Activated CD8-positive, alpha-beta memory T cell treated with anti-CD3 and anti-CD28 coated beads for 24 hours (primary cell): Measurements from ENCODE around the gene EEF1A2.
"Not testable (repeated sequence)": the region's sequence is repeated elsewhere in the genome, so short reads cannot be mapped to it uniquely, and the experiment has no call there.

ENCODE experiments used
- DNase-seq: peaks from one replicate; pipeline ENCODE4 v3.0.0-alpha.2; 2020

EEF1A2 gene

DNA sequence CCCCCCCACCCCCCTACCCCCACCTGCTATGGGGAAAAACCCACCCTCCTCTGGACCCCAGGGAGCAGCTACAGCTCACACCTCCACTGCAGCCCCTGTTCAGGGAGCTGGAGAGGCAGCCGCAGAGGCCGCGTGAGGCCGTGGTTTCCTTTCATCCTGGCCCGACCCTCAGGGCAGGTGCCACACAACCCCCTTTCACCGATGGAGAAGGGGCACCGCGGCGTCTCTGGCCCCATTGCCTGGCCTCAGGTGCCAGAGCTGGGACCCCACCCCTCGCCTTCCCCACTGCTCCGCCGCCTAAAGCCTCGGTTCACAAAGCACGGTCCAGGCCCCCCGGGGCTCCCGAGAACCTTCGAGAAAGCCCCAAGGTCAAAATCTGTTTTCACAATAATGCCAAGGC, 14.6 kb downstream of the EEF1A2 start:
- DNase-seq, result no peak

GRCh38 chr20:63483834-63484233, 15.0 kb downstream of the EEF1A2 start:
- no peak for DNase-seq

DNA sequence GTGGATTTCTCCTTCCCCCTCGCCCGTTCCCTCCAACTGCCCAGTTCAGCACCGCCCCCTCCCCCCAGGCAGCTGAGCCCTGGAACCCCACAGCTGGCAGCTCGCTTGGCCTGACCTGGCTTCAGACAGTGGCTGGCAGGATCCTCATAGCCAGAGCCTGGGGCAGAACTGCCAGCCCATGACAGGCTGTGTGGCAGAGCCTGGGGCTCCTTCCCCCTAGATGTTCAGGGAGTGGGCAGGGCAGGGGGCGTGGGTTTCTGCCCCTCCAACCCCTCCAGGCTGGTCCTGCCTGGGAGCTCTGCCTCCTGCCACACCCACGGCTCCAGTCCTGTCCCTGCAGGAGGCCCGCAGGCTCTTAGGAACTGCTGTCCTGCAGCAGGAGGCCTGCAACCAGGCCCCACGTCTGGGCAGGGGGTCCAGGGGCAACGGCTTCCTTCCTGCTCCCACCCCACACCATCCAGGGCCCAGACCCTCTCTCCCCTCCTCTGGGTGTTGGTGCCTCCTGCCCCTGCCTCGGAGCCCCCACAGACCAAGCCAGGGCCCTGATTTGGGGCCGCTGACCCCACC, 16.8 kb downstream of the EEF1A2 start:
- no peak for DNase-seq

- DNase-seq, result no peak
These were observed 17.4 kb downstream of the EEF1A2 start for GRCh38 chr20:63481503-63481902.

DNA sequence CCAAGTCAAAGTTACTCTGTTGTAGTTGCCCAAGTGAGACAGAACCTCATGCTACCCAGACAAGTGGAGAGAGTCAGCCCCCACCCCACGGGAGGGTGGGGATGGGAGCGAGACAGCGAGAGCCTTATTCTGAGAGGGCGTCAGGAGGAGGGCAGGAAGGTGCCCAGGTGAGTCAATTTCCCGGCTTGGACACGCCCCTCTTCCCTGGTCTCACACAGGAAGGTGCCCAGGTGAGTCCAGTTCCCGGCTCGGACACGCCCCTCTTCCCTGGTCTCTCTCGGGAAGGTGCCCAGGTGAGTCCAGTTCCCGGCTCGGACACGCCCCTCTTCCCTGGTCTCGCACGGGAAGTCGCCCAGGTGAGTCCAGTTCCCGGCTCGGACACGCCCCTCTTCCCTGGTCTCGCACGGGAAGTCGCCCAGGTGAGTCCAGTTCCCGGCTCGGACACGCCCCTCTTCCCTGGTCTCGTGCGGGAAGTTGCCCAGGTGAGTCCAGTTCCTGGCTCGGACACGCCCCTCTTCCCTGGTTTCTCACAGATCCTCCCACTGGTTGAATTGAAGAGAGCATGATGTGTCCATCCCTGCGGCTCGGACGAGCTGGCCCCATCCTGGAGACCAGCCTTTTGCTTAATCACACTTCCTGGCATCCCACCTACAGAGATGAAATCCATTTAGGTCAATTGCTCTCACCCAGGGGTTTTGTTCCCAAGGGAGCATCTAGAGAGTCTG, 19.0 kb downstream of the EEF1A2 start:
- not testable (repeated sequence) for DNase-seq

DNA sequence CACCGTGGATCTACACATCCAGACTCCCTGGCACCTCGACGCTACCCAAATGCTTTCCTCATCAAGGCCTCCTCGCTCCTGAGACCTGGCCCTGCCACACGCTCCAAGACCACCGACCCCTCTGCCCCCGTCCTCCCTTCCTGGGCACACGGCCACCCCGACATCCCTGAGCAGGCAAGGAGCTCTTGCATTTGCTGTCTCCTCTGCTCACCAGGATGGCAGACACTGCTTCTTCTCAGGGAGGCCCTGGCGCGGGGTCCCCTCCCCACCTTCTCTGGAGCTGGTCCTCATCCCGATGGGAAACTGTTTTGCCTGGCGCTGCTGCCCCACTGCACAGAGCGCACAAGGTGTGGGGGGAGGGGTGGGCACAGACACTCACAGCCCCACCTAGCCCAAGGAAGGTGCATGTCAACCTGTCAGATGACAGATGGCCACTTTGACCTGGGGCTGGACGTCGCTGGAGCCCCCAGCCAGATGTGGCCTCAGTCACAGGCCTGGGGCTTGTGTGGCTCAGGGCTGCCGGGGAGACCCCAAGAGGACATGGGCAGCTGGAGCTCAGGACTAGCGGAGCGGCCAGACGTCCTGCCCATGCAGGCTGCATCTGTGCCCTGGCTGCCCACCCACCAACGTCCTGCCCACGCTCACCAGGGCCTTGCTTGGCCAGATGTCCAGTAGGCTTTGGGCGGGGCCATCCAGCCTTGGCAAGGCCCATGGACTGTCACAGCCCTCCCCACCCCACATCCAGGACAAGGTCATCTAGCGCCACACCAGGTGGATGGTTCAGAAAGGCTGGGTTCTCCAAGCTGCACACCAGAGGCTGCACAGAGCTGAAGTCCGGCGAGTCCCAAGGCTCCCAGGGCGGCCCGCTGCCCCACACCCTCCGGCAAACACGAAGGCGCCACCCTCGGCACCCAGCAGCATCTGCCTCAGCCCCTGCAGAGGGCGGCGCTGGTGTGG, 20.3 kb downstream of the EEF1A2 start:
- DNase-seq, result no peak

- DNase-seq, result no peak
These were observed 20.9 kb downstream of the EEF1A2 start for GRCh38 chr20:63477944-63478343.

DNA sequence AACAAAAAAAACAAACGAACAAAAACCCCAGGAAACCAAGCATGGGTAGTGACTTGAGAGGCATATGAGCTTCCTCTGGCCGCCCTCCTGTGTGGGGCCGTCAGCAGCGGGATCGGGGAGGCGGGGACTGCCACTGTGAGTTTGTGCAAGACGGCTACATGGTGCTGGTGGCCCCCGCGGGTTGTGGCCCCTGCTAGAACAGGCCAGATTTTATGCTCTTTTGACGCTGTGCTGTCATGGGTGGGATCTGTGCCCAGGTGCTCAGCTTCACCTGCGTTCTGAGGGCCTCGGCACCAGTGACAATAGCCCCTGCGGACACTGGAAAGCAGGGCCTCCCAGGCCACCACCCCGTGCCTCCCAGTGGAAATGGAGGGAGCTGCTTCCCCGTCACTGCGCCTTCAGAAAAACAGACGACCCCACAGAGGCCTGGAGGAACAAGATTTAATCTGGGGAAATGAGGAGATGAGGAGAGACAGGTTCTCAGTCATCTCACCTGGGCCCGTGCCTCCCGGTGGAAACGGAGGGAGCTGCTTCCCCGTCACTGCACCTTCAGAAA, 21.7 kb downstream of the EEF1A2 start:
- DNase-seq, result no peak

DNA sequence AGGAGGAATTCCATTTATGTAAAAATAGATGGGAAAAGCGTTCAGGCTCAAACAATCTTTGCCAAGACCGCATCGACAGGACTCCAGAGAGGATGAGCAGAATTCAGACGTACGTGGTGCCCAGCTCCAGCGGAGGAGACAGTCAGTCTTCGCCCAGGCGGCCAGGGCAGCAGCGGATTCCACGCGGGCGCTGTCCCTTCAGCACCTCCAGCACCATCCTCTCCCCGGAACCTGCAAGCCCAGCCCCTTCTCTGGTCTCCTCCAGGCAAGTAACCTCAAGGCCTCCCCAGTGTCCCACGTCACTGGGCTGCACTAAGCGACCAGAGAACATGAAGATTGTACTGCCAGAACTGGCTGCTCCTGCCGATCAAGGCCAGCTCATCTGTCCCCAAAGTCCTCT, 23.7 kb downstream of the EEF1A2 start:
- DNase-seq, result no peak

- no peak for DNase-seq
These were observed 25.1 kb downstream of the EEF1A2 start for GRCh38 chr20:63473555-63474449.

DNA sequence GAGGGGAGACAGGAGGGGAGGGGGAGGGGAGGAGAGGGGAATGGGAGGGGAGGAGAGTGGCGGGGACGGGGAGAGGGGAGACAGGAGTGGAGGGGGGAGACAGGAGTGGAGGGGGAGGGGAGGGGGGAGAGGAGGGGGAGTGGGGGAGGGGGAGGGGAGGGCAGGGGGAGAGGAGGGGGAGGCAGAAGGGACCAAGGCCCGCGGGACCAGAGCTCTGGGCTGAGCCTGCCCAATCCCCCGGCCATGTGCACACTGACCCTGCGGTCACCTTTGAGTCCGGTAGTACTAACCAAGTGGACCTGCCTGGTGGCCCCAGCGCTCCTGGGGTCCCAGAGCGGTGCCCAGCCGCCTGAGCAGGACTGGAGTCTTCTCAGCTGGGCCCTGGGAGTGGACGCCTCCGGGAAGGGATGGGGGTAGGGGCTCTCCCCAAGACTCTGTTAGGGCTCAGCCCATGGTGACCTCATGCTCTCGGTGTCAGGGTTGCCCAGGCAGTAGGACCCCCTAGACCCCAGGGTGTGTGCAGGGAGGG, 26.0 kb downstream of the EEF1A2 start:
- DNase-seq, result no peak

DNA sequence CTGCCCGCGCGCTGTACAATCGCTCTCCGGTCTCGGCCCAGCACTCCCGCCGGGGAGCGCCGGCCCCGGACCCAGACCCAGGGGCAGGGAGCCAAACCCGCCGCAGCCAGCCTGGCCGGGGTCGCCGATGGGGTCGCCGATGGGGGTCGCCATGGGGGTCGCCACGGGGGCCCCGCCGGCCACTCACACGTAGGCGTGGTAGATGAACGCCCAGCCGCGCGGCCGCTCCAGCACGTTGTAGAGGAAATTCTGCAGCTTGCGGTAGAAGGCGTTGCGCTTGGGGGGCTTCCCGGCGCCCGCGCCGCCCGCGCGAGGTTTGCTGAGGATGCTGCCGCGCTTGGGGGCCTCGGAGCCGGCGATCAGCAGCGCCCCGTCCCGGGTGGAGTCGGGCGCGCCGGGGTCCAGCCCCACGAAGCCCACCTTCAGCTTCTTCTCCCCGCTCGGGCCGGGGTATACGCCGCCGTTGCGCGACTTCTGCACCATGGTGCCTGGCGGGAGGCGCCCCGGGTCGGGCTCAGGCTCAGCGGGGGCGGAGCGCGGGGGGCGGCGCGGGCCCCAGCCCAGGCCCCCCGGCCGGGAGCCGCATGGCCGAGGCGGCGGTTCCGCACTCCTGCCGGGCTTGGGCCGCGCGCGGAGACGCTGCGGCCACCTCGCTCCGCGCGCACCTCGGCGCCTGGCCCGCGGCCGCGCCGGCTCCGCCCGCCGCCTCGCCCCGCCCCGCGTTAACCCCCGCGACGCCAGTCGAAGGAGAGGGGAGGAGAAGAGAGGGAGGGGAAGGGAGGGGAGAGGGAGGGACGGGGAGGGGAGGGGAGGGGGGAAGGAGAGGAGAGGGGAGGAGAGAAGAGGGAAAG, 26.7 kb downstream of the EEF1A2 start, which contains the start of gene KCNQ2:
KCNQ2 (minus strand) TSS at position 675 of the 851 bp plus-strand sequence; CDS start at position 483, 192 bp downstream.
- no peak for DNase-seq

GRCh38 chr20:63471717-63471980, 27.2 kb downstream of the EEF1A2 start:
- no peak for DNase-seq

GRCh38 chr20:63471002-63471716, 27.7 kb downstream of the EEF1A2 start:
- DNase-seq, result no peak

DNA sequence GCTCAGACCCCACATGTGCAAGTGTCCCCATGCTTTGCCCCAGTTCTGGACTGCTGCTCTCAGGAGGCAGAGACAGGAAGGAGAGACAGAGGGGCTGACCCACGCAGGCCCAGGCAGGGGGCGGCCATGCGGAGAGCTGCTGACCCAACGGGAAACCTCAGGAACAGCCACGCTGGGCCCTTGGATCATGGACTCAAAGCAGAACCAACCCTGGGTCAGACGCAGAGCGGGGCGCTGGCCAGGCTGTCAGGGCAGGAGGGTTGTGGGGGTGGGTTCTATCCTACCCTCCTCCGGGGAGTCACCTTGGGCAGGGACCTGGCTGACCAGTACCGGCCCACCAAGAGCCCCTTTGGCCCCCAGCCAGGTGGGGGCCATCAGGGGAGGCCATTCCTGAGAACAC, 28.5 kb downstream of the EEF1A2 start:
- DNase-seq, result no peak

DNA sequence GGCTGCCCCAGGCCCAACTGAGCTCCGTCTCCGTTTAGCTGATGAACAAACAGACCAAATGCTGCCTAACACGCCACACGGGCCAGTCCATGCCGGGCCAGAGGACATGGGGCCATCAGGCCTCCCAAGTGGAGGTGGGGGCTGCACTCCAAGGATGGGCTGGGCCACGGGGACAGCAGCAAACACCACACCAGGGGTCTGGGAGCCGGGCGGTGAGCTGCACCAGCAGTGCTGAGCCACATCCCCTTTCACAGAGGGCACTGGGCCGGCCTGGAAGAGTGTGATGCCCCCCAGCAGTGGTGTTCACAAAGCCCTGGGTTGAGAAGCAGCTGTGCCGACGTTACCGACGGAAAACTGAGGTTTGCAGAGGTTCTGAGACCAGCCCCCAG, 29.2 kb downstream of the EEF1A2 start:
- no peak for DNase-seq

DNA sequence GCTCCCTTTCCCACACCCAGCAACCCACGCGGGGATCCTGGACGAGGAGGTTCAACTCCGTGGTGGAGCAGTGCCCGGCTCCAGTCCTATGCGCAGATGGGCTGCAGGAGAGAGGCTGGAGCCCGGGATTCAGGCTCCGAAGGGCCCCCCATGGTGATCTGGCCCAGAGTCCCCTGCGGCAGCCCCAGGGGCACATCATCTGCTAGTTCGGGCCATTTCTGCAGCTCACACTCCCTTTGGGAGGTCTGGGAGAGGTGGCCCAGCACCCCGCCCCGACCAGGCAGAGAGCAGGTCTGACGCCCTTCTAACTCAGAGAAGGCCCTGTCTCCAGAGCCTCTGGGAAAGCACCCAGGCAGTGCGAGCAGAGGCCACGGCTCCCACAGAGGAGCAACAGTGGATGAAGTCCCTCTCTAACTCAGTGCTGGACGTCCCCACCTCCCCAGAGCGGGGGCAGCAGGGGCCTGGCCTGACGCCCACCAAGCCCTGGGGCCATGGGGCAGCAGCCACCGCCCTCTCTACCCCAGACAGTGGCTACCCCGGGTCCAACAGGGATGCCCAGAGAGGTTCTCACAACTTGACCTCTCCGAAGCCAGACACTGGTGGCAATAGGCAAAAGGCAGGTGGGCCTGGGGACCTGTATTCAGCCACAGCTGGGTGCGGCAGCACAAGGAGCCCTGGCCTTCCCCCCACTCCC, 29.7 kb downstream of the EEF1A2 start:
- DNase-seq, result no peak

DNA sequence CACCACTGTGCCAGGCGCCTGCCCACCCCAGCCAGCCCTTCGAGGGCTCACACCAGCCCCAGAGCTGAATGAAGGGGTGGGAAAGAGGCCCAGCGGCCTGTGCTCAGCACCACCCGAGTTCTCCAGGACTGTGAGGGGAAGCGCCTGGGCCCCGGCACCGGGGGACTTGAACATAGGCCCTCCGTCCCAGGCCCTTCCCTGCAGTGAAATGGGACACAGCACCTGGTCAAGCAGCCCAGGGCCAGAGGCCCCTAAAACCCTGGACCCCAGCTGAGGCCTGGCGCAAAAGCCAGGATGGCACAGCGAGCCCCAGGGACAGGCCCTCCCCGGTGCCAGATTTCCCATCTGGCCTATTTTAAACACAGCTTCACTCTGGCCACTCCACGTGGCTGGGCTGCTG, 30.5 kb downstream of the EEF1A2 start:
- DNase-seq, result no peak

DNA sequence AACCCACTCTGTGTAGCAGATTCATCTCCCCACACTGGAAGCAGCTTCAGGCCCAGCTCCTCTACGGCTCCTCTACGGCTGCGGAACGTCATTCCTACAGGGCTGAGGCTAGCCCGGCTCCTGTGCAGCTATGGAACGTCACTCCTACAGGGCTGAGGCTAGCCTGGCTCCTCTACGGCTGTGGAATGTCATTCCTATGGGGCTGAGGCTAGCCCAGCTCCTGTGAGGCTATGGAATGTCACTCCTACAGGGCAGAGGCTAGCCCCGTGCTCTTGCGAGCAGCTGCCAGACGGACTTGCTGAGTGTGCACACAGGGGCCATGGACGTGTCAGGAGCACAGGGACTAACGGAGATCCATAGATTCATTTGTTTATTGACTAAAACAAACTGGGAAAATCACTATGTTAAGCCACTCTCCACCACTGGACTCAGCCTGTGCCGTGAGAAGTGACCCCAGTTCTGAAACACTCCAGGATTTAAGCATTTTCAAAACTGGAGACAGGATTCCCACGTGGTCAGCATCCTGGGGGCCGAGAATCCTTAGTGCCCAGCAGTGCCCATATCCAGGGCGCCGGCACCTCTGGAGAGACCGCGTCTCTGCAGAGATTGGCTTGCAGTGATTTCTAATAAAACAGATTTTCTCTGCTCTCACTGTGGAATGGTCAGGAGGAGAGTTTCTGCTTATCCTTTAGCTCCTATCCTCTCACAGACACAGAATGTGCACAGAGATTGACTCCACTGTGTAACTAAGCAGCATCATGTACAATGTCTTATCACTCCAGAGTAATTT, 31.4 kb downstream of the EEF1A2 start:
- DNase-seq, result no peak
